HCT116 (cell line): ENCODE results near the gene PGRMC1.

Experiments used
- ATF3 ChIP-seq: IDR thresholded peaks from 2 replicates; pipeline ENCODE4 v1.6.1; 2012
- CEBPB ChIP-seq: IDR thresholded peaks from 2 replicates; pipeline ENCODE4 v1.6.1; 2012; ENCODE audit warnings: low read depth
- EGR1 ChIP-seq: IDR thresholded peaks from 2 replicates; pipeline ENCODE4 v1.6.1; 2012; ENCODE audit warnings: low read depth
- EZH2 ChIP-seq: fragments of 200-600 bp; sonication (generic); IDR thresholded peaks from 2 replicates; pipeline ENCODE4 v1.6.1; 2017; ENCODE audit warnings: antibody characterized with exemption, mixed run types
- POLR2A ChIP-seq: IDR thresholded peaks from 2 replicates; pipeline ENCODE4 v1.7.0; 2011; ENCODE audit warnings: borderline replicate concordance; ENCODE audit not compliant: insufficient read depth, insufficient read length; ENCODE audit errors: extremely low read depth
- POLR2AphosphoS5 ChIP-seq: IDR thresholded peaks from 2 replicates; pipeline ENCODE4 v1.6.1; 2011; ENCODE audit warnings: mild to moderate bottlenecking, low read depth, low read length, moderate library complexity
- SIN3A ChIP-seq: IDR thresholded peaks from 2 replicates; pipeline ENCODE4 v1.6.1; 2012; ENCODE audit warnings: low read depth
- SP1 ChIP-seq: IDR thresholded peaks from 2 replicates; pipeline ENCODE4 v1.6.1; 2012; ENCODE audit warnings: low read depth
- TCF7L2 ChIP-seq: IDR thresholded peaks from 2 replicates; pipeline ENCODE4 v1.7.0; 2011; ENCODE audit warnings: borderline replicate concordance, inconsistent platforms; ENCODE audit not compliant: insufficient read depth, insufficient read length; ENCODE audit errors: extremely low read depth
- ZNF274 ChIP-seq: fragments of 200-500 bp; sonication (Bioruptor generic); IDR thresholded peaks from 2 replicates; pipeline ENCODE4 v1.6.1; 2014; ENCODE audit warnings: mild to moderate bottlenecking, low read depth, low read length, inconsistent platforms
- TF ChIP-seq, protein P1 (sequence below): IDR thresholded peaks from 2 replicates; pipeline ENCODE4 v1.6.1; 2012
- TF ChIP-seq, protein P2 (sequence below), 3 experiments: fragments of 200-600 bp in 1 of 3; sonication (generic) in 1 of 3; IDR thresholded peaks in 2 of 3; conservative IDR thresholded peaks in 1 of 3; 2 replicates each; pipeline ENCODE4 v1.5.1; 2012 to 2017; ENCODE audit warnings: low read depth in 2 of 3, low read length in 2 of 3, antibody characterized with exemption in 1 of 3, borderline replicate concordance in 1 of 3, control low read depth in 1 of 3, mild to moderate bottlenecking in 1 of 3, mixed read lengths in 1 of 3, mixed run types in 1 of 3, moderate library complexity in 1 of 3; ENCODE audit not compliant: insufficient read depth in 1 of 3

GRCh38 chrX:119292445-119292844 lies 56.4 kb downstream of the PGRMC1 start:
- TF ChIP-seq SIN3A (no peak), ATF3 (no peak), POLR2A (no peak), TCF7L2 (no peak), POLR2AphosphoS5 (no peak), SP1 (no peak), EZH2 (no peak), CEBPB (no peak), ZNF274 (no peak), EGR1 (no peak)
- TF ChIP-seq, protein P1, sequence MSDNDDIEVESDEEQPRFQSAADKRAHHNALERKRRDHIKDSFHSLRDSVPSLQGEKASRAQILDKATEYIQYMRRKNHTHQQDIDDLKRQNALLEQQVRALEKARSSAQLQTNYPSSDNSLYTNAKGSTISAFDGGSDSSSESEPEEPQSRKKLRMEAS: no peak
- TF ChIP-seq, protein P2, sequence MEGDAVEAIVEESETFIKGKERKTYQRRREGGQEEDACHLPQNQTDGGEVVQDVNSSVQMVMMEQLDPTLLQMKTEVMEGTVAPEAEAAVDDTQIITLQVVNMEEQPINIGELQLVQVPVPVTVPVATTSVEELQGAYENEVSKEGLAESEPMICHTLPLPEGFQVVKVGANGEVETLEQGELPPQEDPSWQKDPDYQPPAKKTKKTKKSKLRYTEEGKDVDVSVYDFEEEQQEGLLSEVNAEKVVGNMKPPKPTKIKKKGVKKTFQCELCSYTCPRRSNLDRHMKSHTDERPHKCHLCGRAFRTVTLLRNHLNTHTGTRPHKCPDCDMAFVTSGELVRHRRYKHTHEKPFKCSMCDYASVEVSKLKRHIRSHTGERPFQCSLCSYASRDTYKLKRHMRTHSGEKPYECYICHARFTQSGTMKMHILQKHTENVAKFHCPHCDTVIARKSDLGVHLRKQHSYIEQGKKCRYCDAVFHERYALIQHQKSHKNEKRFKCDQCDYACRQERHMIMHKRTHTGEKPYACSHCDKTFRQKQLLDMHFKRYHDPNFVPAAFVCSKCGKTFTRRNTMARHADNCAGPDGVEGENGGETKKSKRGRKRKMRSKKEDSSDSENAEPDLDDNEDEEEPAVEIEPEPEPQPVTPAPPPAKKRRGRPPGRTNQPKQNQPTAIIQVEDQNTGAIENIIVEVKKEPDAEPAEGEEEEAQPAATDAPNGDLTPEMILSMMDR (IDR thresholded peaks at IDR 0.05 in 2 of 3, conservative IDR thresholded peaks at IDR 0.05 in 1 of 3; ENCODE audit: borderline replicate concordance in 1 of 3, insufficient read depth in 1 of 3, low read depth in 2 of 3, low read length in 2 of 3): peak; percentile 14 to 31 (median 16); a peak in 3 of 6 replicates
